DMS53 (cell line): ENCODE measurements around the gene CASTOR2.
"Not testable (repeated sequence)": the region's sequence is repeated elsewhere in the genome, so short reads cannot be mapped to it uniquely, and the experiment has no call there.

Experiments used
- DNase-seq: peaks from one replicate; lab custom pipeline; 2025; lab: John Stamatoyannopoulos, UW

Gene CASTOR2

DNA sequence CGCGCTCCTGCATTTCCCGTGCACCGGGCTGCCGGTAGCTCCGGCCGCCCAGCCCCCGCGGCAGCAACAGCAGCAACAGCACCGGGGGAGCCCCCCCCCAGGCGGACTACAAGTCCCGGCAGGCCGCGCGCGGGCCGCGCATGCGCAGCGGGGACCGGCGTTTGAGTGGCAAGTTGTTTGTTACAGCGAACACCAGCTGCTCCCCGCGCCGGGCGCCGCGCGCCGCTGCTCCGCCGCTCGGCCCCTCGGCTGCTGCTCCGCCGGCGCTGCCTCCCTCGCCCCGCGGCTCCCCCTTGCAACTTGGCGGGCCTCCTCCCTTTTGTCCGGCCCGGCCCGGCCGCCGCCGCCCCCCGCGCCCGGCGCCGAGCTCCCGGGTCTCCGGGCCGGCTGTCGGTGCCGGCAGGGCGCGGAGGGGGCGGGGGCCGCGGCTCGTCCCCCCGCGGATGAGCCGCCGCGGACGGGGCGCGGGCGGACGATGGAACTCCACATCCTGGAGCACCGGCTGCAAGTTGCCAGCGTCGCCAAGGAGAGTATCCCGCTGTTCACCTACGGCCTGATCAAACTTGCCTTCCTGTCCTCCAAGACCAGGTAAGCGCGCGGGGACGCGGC lies at the start of gene CASTOR2:
Gene CASTOR2, plus strand, starts transcription at position 195 of the 609 bp plus-strand sequence. Its CDS starts 281 bp downstream, at position 476.
- DNase-seq, result peak; percentile 87

DNA sequence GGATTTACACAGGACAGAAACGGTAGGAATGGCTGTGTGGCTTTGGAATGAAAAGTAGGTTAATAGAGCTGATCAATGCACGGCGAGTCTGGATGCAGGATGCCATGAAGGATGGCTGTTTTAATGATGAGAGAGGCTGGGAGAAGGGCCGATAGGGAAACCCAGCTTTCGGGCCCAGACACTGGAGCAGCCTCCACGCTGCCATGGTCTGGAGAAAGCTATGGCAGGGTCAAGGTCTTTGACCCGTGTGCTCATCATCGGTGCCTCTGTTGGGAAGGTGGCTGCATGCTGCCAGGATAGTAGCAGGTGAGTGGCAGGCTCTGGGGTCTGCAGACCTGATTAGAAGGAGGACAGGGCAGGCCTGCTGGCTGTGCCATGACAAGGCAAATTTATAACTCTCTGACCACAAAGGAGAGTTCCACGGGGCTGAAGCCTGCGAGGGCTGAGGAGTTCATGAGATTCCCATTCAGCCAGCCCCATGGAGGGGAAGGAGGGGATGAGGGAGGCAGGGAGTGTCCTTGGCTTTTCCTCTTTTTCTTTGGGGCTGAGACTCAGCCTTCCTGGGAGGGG lies 42.1 kb upstream of the CASTOR2 start:
- not testable (repeated sequence) for DNase-seq

DNA sequence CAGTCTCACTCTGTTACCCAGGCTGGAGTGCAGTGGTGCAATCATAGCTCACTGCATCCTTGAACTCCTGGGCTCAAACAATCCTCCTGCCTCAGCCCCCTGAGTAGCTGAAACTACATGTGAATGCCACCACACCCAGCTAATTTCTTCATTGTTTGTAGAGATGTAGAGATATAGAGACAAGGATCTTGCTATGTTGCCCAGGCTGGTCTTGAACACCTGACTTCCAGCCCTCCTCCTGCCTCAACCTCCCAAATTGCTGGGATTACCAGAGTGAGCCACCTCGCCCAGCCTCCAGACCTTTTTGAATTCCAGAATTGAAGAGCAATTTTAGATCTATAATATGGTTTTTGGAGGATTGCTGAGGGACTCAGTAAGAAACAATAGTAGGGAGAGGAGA lies 40.9 kb upstream of the CASTOR2 start:
- DNase-seq, result not testable (repeated sequence)

DNA sequence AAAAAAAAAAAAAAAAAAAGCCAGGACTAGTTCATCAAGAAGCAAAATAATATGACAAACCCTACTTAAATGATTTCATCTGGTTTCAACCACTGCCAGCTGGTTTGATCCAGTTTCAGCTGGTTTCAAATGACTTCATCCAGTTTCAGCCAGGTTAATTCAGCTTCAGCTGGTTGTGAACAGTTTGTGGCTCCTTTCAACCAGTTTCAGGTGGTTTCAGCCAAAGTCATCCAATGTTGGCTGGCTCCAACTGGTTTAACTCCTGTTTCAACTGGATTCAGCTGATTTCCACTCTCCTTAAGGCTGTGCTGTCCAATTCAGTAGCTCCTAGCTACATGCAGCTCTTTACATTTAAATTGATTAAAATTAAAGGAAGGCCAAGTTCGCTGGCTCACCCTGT lies 37.5 kb upstream of the CASTOR2 start:
- DNase-seq, result not testable (repeated sequence)

DNA sequence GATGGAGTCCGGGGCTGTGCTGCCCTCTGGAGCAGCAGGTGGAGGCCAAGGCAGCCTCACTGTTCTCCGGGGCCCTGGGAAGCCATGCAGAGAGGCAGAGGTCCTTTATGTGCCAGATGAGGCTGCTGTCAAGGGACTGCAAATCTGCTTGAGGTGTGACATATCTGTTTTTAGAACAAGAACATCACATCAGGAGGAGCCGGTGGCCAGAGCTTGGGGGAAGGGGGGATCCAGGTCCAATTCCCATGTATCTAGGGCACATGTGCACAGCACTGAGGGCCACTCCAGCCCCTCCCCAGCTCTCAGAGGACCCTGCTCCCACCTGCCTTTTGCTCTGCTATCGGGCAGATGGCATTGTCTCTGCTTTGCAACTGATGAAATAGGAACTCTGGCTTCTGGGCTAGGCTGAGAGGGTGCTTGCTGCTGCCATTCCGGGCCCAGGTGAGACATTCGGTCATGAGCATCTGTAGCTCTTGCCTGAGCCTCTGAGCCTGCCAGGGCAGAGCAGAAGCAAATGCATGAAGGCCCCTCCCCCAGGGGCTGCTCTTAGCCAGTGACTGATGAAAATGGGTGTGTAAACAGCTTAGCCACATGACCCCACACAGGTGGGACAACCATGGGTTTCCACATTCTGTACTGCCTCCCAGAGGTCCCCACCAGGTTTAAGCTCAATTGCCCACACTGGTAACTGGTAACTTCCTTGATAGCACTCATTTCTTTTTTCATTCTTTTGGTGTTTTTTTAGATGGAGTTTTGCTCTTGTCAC lies 32.8 kb upstream of the CASTOR2 start:
- DNase-seq, result not testable (repeated sequence)

DNA sequence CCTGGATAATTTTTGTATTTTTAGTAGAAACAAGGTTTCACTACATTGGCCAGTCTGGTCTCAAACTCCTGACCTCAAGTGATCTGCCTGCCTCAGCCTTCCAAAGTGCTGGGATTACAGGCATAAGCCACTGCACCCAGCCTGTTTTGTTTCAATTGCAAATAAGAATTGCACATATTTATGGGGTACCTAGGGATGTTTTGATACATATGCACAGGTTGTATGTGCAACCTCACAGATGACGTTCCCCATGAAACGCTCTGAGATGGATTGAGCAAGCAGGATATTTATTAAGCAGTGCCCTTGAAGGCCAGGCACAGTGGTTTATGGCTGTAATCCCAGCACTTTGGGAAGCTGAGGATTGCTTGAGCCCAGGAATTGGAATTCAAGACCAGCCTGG lies 25.1 kb upstream of the CASTOR2 start:
- not testable (repeated sequence) for DNase-seq

DNA sequence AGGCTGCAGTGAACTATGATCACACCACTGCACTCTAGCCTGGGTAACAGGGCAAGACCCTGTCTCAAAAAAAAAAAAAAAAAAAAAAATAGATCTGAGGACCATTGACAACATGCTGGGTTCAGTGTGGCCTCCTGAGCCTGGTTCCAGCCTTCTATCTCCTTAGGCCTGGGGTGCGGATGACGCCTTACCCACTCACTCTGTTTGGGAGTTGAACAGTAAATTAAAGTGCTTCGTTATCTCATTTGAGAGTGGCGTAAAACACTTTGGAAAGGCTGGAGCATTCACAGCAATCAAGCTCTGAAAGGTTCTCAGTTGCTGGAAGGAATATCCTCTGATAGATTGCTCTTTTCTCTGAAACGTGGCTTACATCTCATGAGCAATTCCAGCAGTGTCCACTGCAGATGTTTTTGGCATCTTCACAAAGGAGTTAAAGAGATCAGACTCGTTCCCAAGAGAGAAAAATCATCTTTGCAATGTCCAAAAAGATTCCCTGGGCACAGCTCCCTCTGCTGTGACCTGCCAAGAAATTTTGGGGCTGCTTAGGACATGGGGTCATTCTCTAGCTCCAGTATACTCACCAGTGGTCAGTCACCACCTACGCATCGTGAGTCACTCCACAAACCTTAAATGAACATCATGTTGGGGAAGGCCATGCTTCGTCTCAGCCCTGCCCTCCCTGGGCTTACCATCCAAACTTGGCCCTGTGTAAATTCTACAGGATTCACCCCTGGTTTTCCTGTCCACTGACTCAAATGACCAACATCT lies 23.0 kb upstream of the CASTOR2 start:
- not testable (repeated sequence) for DNase-seq

DNA sequence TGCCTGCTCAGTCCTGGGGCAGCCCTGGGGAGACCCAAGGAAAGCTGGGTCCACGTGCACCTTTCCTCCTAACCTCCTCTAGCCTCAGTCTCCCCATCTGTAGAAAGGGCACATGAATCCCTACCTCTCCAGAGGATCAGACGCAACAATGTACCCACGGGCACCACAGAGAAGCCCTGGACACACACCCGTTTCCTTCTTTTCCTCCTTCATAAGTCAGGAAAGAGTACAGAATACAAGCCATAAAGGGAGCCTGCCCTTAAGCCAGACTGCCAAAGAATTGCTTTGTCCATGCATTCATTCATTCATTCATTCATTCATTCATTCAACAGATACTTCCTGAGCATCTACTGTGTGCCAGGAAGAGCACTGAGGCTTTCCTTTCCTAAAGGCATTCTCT lies 20.6 kb upstream of the CASTOR2 start:
- DNase-seq, result not testable (repeated sequence)

DNA sequence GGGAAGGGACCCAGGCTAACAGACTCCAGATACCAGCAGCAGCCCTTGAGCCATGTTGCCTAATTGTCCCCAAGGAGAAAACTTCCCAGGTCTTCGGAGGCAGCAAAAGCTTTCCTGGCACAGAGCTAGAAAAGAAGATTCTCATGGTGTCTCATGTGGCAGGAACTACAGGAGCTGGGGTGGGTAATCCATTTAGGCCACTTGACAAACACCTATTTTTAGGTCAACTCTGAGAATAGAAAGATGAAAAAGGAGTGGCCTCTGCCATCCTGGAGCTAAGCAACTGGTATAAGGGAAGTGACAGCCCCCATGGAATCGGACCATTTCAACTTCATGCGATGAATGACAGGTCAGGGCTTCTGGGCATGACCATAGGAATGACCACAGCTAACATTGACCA lies 16.8 kb upstream of the CASTOR2 start:
- not testable (repeated sequence) for DNase-seq

DNA sequence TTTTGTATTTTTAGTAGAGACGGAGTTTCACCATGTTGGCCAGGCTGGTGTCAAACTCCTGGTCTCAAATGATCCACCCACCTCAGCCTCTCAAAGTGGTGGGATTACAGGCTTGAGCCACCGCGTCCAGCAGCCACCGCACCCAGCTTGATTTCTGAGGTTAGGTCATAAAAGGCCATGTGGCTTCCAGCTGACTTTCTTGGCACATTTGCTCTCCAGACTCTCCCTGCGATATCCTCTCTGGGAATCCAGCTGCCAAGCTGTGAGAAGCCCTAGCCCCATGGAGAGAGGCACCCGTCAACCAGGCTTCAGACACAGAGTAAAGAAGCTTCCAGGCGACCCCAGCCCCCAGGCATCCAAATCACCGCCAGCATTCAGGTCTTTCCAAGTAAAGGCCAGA lies 10.7 kb upstream of the CASTOR2 start:
- DNase-seq, result not testable (repeated sequence)

DNA sequence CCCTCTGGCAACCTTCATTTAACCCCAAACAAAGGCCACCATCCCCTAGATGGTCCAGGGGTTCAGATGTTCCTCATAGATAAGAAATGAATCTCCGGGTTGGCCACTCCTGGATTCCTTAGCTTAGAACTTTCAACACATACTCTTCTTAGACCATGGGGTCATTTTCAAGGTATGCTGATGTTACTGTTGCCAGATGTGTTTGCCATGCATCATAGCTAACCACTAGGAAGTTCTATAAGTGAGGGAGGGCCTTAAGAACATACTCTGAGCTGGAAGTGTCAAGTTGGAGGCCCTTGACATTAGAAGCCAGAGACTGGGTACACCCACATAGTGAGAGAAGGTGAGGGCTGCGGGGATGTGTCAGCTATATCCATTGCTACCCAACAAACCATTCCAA lies 6.2 kb upstream of the CASTOR2 start:
- DNase-seq, result not testable (repeated sequence)

DNA sequence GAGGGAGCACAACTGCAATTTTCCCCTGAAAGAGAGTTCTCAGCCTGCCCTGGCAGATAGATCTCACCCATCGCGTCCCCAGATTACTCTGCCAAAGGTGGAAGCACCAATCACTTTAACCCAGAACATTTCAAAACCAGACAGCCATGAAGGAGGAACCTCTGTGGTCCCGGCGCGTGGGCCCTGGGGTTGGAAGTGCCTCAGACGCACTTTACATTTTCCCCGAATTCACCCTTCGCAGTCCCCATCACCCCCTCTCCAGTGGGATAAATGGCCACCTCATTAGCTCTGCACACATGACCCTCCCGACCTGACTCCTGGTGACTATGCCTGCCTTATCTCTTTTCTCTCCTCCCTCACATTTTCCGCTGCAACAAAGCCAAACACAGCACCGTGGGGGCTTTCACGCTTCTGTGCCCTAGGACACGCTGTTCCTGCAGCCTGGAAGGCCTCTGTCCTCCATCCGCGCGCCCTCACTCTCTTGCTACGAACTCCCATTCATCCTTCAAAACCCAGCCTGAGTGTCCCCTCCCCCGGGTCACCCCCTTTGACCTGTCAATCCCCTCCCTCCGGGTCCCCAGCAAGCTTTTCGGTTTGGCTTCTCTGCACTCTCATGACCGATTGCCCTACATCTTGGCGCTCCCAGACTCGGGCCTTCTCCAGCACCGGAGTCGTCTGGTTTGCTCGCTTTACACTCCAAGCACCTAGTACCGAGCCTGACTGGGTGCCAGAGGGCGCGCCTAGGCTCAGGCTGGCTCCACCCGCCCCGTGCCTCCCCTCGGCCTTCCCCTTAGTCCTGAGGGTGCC lies 598 bp upstream of the CASTOR2 start:
- not testable (repeated sequence) for DNase-seq

DNA sequence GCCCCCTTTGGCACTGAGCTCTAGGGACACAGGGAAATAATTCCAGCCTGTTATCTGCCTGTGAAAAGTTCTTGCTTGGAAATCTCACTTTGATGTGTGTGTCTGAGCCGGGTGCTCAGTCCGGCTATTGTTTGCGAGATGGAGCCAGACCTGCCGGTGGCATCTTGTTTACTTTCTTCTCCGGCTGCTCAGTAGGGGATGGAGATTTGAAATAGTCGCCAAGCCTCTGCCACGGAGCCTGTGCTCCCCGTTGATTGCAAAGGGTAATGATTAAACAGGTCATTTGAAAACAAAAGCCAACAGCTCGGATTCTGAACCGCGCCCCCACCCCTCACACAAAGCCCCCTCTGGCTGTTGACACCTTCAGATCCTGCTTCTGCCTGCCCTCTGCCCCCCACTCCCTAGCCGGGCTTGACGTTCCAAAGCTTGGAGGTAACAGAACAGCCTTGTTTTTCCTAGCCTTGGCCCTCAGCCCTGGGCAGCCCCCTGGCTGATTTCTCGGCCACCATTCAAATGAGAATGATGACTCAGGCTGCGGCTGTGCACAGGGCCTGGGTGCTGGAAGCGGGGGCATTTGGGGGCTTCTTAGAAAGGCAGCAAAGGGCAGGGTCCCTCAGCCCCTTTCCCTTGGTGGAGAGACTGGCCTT lies 1.8 kb downstream of the CASTOR2 start:
- not testable (repeated sequence) for DNase-seq

DNA sequence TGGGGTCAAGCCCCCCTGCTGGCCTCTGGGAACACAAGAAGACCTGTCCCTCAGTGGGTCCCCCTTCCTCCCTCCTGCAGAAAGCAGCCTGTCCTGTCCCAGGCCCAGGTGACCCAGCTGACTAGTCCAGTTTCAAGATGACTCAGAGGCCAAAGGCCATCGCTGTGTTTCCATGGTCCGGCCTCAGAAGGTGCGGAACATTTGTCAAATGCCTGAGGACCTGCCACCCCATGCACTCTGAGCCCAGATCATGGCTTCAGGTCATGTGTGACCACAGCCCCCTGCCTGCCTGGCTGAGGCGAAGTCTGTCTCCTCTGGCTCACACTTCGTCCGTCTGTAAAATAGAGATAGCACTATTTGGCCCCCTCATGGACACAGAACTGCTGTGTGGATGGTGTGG lies 2.4 kb downstream of the CASTOR2 start:
- not testable (repeated sequence) for DNase-seq

DNA sequence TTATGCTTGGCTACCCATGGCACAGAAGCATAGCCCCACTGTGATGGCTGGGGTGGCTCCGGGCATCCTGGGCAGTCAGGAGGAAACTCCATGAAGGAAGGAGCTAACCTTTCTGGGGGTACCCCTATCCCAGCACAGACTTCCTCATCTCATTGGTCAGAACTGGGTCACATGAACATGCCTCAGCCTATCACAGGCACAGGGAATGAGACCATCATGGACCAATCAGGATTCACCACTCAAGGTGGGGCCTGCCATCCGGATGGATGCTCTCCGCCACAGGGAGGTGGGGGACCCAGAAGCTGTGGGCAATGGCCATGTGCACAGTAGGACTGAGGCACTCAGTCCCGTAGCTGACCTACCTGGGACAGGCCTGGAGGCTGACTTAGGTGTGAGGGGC lies 6.9 kb downstream of the CASTOR2 start:
- DNase-seq, result not testable (repeated sequence)

DNA sequence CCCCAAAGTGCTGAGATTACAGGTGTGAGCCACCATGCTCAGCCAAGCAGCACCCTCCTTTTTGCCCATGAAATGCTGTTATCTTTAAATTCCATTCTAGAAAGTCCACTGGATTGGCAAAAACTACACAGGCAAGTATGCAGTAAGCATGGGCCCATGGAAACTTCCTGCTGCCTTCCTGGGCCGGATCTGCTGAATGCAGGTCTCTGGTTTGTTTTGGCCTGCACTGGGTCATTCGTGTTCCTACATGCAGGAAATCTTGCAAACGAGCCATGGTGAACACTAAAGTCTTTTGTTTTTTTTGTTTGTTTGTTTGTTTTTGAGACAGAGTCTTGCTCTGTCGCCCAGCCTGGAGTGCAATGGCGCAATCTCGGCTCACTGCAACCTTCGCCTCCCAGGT lies 7.9 kb downstream of the CASTOR2 start:
- not testable (repeated sequence) for DNase-seq

DNA sequence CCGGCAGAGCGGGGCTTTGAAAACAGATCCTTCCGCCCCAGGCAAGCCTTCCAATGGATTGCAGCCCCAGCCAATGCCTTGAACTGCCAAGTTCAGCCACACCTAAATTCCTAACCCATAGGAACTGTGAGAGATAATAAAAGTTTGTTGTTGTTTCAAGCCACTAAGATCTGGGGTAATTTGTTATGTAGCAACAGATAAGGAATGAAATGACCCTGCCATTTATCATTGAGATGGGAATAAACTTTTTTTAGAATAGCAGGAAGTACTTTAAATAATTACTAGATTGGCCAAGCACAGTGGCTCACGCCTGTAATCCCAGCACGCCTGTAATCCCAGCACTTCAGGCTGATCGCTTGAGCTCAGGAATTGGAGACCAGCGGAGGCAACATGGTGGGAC lies 11.5 kb downstream of the CASTOR2 start:
- not testable (repeated sequence) for DNase-seq

DNA sequence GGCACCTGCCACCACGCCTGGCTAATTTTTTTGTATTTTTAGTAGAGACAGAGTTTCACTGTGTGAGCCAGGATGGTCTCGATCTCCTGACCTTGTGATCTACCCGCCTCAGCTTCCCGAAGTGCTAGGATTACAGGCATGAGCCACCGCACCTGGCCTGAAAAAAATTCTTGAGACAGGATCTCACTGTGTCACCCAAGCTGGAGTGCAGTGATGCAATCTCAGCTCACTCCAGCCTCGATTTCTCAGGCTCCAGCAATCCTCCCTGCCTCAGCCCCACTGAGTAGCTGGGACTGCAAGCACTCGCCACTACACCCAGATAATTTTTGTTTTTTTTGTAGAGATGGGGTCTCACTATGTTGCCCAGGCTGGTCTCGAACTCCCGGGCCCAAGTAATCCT lies 13.0 kb downstream of the CASTOR2 start:
- DNase-seq, result not testable (repeated sequence)

DNA sequence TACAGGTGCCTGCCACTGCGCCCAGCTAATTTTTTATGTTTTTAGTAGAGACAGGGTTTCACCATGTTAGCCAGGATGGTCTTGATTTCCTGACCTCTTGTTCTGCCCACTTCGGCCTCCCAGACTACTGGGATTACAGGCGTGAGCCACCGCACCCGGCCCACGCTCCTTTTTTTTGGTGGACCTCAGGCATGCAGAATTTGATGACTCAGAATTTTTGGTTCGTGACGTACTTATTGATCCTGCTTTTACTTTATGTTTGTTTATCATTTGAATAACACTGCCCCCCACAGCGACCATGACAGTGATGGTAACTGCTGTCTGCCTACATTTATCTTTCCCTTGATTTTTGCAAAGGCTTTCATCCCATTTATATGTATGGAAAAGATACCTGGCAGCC lies 23.9 kb downstream of the CASTOR2 start:
- DNase-seq, result not testable (repeated sequence)

DNA sequence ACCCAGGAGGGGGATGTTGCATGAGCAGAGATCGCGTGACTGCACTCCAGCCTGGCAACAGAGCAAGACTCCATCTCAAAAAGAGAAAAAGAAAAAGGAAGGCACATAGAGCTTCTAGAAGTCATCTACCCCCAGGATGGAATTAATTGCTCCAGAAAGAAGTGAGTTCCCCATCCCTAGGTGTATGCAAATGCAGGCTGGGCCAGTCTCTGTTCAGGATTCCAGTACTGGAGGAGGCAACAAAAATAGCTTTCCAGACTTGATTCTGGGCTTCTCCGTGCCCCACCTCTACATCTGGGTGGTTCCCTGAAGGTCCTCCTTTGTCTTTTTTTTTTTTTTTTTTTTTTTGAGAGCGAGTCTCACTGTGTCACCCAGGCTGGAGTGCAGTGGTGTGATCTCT lies 28.6 kb downstream of the CASTOR2 start:
- peak; percentile 47 for DNase-seq
